ENCODE measurements around the gene ZFY.

Gene ZFY

DNA sequence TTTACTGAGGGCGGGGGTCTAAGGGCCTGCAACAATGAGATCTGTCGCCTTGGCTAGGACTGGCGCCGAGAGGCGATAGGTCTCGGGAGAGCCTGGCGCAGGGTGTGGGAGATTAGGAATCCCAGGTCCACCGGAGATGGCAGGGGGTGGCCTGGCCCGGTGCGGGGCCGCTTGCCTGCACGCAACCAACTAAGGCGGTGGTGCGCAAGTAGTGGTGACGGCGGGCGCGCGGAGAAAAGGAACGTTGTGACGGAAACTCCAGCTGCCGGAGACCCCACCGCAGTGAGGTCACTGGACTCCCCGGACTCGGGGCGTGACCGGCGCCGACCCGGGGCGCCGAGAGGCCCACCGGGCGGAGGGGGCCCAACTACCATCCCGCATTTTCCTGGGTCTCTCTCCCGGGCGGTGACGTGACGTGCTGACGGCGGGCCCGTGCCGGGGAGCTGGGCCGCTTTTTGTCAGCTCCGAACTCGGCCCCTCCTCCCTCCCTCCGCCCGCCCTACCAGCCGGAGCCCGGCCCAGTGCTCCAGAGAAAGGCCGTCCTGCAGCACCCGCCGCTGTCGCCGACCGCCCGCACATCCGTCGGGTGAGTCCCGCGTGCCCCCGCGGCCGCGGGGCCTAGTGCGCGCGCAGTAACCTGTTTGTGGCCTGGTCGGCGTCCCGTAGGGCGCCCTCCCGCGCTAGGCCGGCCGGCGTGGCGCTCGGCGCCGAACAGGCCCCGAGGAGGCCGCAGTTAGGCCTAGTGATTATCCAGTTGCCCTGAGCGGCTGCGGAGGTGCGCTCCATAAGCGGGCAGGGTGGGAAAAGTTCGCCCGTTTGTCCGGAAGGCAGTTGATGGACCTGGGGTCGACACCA is at the start of gene ZFY:
TSS of gene ZFY (plus strand) at position 521 of the 855 bp plus-strand sequence. CDS start 18,556 bp downstream, outside the sequence.
- in situ Hi-C loops (cut with HindIII; ENCODE audit: low pct_ligation_motif_present, low pct_unique_long_range_greater_than_20kb, low sequenced_read_pairs): no loop called here
- DNase-seq: no peak

DNA sequence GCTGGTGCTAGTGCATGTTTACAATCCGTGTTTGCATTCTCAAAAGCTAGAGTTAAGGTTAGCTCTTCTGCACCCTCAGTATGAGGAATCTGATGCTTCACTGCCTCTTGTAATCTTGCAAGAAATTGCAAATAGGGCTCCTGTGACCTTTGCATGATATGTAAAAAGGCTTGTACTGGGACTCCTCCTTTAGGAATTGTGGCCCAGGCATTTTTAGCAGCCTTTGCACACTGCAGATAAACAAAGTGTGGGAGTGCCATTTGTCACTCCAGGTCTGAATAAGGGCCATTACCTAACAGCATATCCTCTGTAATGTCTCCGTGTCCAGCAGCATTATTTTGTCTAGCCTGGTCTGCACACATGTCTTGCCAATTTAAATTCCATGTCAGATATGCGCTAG is 49.3 kb upstream of the ZFY start:
- in situ Hi-C loops (cut with HindIII; ENCODE audit: low pct_ligation_motif_present, low pct_unique_long_range_greater_than_20kb, low sequenced_read_pairs): no loop called here
- no peak for DNase-seq

DNA sequence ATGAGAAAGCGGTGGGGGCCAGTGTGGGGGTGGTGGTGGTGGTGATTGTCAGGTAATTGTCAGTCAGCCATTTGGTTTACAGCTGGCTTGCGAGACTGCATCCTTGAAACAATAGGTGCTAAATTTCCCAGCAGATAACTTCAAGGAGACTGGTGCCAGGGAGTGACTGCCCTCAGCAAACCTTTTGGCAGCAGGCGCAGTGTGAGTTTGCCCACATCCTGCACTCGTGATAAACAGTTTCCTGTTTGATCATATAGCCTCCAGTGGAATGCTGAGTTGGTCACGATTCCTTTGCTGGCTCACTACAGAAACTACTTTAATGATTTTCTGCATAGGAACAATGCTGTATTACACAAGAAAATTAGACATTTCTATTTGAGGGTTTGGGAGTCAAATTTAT is 47.8 kb upstream of the ZFY start:
- DNase-seq: no peak
- in situ Hi-C loops (cut with HindIII; ENCODE audit: low pct_ligation_motif_present, low pct_unique_long_range_greater_than_20kb, low sequenced_read_pairs): no loop called here

DNA sequence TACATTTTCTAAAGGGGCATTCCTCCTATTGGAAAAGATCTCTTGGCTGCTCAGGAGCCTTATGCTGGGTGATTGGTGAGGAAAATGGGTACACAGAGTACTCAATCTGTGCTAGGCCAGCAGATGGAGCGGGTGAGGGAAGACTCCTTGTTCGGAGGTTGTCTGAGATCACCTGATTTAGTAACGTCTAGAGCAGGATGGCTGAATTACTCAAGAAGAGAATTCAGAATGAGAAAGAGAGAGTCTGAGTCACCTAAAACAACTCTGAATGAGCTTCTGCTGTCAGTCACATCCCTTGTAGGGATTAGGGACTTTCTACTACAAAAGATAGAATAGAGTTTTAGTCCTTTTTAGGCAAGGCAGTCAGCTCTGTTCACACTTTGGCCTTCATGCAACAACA is 47.2 kb upstream of the ZFY start:
- DNase-seq: no peak
- in situ Hi-C loops (cut with HindIII; ENCODE audit: low pct_ligation_motif_present, low pct_unique_long_range_greater_than_20kb, low sequenced_read_pairs): no loop called here

DNA sequence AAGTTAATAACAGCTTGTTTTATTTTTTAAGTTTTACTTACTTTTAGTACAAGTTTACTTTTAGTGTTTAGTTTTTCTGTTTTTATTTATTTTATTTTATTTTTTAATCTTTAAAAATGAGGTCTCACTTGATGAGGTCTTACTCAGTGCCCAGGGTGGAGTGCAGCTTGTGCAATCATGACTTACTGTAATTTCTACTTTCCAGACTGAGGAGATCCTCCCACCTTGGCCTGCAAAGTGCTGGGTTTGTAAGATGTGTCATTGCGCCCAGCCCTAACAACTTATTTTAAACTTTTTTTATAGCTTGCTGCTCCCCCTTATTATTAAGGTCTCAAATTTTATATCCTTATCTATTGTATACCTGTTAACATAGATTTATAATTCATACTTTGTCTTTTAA is 41.7 kb upstream of the ZFY start:
- no peak for DNase-seq
- in situ Hi-C loops (cut with HindIII; ENCODE audit: low pct_ligation_motif_present, low pct_unique_long_range_greater_than_20kb, low sequenced_read_pairs): no loop called here

DNA sequence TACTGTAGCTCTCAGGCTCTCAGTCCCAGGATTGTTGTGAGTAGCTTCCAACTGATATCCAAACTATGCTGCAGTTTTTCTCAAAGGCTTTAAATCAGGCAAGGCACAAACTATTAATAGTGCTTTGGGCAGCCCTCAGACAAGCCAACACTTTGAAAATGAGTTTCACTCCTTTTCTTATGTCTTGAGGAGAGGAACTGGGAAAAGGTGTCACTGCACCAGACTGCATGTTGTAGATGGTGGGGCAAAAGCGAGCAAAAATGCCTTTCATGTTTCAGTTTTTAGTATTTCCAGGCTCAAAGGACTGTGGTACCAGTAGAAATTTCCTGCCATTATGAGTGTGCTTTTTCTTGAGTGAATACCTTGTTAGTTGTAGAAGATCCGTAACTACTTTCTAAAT is 39.1 kb upstream of the ZFY start:
- in situ Hi-C loops (cut with HindIII; ENCODE audit: low pct_ligation_motif_present, low pct_unique_long_range_greater_than_20kb, low sequenced_read_pairs): no loop called here
- no peak for DNase-seq

DNA sequence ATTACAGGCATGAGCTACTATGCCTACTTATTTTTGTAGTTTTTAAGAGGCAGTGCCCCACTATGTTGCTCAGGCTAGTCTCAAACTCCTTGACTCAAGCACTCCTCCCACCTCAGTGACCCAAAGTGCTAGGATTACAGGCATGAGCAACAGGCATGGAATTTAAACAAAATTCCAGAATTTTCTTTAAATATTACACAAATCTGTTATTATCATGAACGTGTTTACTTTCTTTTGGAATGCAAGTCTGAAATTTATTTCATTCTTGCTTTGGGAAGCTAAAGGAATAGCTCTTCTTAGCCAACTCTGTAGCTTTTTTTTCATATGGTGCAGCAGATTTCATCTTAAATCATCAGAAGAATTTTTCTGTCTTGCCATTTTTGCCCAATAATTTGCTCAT is 27.8 kb upstream of the ZFY start:
- no peak for DNase-seq
- in situ Hi-C loops (cut with HindIII; ENCODE audit: low pct_ligation_motif_present, low pct_unique_long_range_greater_than_20kb, low sequenced_read_pairs): no loop called here

DNA sequence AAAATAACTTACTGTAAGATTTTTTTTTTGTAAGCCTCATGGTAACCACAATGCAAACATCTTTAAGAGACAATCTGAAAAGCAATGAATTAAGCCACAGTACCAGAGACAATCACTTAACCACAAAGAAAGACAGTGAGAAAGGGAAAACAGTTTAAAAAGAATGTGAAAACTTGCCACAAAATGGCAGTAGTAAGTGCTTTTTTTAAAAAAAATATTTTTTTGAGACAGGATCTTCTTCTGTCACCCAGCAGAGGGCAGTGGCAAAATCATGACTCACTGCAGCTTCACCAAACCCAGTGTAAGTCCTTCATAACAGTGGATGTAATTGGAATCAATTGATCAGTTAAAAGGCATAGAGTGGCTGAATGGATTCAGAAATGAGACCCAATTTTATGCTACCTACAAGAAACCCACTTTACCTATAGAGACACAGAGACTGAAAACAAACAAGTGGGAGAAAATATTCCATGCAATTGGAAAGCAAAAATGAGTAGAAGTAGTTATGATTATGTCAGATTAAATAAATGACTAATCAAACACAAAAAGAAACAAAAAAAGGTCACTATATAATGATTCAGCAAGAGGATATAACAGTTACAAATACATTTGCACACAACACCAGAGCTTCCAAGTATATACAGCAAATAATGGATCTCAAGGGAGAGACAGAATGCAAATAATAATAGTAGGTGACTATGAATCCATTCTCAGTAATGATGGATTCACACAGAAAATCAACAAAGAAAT is 21.9 kb upstream of the ZFY start:
- DNase-seq: no peak
- in situ Hi-C loops (cut with HindIII; ENCODE audit: low pct_ligation_motif_present, low pct_unique_long_range_greater_than_20kb, low sequenced_read_pairs): no loop called here

DNA sequence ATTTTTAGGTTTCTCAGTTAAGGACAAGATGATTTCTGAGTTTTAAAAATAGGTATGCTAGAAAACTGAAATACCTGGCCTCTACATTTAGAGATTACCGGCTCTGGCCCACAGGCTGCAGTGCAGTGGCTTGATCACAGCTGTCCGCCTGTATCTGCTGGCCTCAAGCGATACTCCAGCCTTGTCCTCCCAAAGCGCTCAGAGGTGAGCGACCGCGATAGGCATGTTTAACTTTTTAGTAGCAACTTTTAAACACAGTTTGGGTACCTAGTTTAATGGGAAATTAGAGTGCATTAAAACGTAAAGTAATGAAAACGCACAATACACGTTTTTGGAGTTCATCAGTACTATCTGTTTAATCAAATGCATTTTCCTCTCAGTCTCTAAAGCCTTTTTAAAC is 1.1 kb upstream of the ZFY start:
- no peak for DNase-seq
- in situ Hi-C loops (cut with HindIII; ENCODE audit: low pct_ligation_motif_present, low pct_unique_long_range_greater_than_20kb, low sequenced_read_pairs): no loop called here

DNA sequence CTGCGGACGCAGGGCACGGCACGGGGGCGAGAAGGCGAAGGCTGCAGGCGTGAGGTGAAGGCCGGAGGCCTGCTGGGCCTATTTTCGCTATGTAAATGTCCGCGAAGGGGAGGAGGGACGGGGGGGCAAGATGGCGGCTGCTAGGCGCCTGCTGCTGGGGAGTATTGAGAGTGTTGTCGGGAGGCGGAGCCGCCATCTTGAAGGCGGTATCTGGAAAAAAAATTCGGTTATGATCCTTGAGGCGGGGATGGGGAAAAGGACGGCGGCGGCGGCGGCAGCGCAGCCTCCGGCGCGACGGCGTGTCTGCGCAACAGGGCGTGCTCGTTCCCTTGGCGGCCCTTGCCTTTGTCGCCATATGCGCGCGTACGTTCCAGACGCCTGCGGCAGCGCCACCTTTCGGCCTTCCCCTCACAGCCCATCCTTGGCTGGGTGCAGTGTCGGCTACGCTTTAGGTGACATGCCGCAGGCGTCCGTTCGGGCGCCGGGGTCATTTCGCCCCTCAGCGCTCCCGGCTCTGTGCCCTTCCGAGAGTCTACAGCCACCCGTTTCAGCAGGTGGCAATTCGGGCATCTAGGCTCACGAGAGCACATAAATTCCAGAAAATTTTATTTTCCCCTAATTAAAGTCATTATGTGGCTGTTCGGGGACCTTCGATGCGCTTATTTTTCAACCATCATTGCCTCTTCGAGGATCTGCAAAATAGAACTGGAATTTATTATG is 695 bp downstream of the ZFY start:
- in situ Hi-C loops (cut with HindIII; ENCODE audit: low pct_ligation_motif_present, low pct_unique_long_range_greater_than_20kb, low sequenced_read_pairs): no loop called here
- no peak for DNase-seq

DNA sequence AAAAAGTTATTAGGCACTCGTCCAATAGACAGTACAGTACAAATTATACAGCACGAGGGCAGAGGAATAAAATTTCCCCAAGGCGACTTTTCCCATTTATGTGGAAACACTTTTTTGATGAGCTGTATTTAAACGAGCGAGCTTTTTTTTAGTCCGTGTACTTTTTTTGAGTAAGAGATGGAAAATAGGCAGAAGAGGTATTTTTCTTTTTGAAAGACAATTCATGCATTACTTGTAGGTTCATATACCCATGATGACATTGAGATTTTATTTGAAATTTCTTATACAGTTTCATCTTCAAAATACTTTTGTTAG is 1.2 kb downstream of the ZFY start:
- no peak for DNase-seq
- in situ Hi-C loops (cut with HindIII; ENCODE audit: low pct_ligation_motif_present, low pct_unique_long_range_greater_than_20kb, low sequenced_read_pairs): no loop called here

DNA sequence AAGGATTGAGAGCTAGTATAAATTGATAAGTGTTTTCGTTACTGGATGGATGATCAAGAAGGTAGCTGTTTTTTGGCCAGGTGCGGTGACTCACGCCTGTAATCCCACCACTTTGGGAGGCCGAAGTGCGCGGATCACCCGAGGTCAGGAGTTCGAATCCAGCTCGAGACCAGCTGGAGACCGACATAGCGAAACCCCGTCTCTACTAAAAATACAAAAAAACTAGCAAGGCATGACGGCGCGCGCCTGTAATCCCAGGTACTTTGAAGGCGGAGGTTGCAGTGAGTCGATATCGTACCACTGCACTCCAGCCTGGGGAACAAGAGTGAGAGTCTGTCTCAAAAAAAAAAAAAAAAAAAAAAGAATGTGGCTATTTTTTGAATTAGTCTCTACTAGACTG is 2.0 kb downstream of the ZFY start:
- DNase-seq: no peak
- in situ Hi-C loops (cut with HindIII; ENCODE audit: low pct_ligation_motif_present, low pct_unique_long_range_greater_than_20kb, low sequenced_read_pairs): no loop called here

DNA sequence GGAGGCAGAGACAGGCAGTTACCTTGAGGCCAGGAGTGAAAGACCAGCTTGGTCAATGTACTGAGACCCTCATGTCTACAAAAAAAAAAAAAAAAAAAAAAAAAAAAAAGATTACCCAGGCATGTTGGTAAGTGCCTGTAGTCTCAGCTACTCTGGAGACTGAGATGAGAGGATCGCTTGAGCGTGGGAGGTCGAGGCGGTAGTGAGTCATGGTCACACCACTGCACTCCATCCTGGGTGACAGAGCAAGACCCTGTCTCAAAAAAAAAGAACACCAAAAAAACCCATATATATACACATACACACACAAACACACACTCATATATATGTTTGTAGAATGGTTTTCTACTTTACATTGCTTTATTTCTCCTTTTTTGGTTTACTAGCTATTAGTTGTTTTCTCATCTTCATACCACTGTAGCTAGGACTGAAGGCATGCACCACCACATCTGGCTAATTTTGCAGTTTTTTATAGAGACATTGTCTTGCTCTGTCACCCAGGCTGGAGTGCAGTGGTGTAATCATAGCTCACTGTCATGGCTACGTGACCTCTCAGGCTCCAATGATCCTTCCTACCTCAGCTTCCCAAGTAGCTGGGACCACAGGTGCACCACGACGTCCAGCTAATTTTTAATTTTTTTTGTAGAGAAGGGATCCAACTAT is 14.5 kb downstream of the ZFY start:
- in situ Hi-C loops (cut with HindIII; ENCODE audit: low pct_ligation_motif_present, low pct_unique_long_range_greater_than_20kb, low sequenced_read_pairs): no loop called here
- no peak for DNase-seq

DNA sequence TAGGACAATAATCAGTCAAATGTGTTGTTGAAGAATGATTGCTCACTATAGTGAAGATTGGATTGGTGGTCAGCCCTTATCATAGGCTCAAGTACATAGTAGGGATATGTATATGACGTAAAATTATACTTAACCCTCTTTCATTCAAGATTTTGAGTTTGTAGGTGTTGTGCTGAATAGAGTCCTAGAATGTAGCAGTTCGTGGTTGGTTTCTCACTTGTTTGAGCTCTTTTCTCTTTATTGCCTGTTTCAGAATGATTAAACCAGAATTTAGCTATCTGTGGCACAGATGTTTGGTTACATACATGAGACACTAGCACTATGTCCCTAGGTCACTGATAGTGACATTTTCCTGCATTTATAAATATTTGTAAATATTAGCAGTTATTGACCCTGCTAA is 15.5 kb downstream of the ZFY start:
- DNase-seq: no peak
- in situ Hi-C loops (cut with HindIII; ENCODE audit: low pct_ligation_motif_present, low pct_unique_long_range_greater_than_20kb, low sequenced_read_pairs): no loop called here

DNA sequence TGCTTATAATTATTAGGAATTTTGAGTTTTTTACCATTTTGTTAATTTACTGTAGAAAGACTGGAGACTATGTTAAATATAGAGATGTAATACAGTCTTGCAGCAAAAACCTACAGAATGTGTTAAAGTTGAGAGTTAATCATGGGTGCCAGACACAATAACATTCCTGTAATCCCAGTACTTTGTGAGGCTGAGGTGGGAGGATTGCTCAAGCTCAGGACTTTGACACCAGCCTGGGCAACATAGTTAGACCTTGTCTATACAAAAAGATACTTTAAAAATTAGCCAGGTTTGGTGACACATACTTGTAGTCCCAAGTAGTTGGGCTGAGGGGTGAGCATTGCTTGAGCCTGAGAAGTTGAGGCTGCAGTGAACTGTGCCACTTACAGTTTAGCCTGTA is 17.7 kb downstream of the ZFY start:
- no peak for DNase-seq
- in situ Hi-C loops (cut with HindIII; ENCODE audit: low pct_ligation_motif_present, low pct_unique_long_range_greater_than_20kb, low sequenced_read_pairs): no loop called here

DNA sequence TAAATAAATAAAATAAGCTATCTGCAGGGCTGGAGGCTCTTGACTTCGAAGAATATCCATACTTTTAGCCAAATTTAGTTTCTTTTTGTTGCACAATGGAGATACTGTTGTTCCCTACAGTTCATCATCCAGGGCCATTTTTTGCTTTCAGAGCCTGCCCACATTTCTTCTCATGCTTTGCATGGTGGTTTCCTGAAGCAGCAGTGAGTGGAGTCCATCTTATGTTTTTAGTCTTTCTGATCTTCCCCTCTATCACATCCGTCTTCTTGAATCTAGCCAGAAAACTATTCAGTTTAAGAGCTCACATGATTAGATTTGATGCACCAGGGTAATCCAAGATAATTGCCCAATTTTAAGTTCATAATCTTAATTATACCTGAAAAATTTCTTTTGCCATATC is 19.6 kb downstream of the ZFY start:
- DNase-seq: no peak
- in situ Hi-C loops (cut with HindIII; ENCODE audit: low pct_ligation_motif_present, low pct_unique_long_range_greater_than_20kb, low sequenced_read_pairs): no loop called here

DNA sequence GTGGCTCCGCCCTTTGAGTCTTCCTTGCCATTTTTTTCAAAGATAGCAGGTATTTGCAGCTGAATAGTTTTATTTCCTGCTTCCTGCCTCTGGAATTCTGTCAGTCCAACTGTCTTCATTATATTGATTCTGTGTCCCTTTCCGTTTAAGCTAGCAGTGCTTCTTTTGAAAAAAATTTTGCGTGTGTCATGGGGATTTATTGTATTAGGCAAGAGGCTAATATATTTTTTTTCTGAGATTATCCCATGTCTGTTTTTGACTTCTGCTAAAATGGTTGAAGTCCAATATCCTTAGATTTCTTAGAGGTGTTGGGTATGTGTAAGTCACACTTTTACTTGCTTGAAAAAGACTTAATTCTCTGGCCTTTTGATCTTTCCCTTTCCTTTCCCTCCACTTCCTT is 20.4 kb downstream of the ZFY start:
- no peak for DNase-seq
- in situ Hi-C loops (cut with HindIII; ENCODE audit: low pct_ligation_motif_present, low pct_unique_long_range_greater_than_20kb, low sequenced_read_pairs): no loop called here

DNA sequence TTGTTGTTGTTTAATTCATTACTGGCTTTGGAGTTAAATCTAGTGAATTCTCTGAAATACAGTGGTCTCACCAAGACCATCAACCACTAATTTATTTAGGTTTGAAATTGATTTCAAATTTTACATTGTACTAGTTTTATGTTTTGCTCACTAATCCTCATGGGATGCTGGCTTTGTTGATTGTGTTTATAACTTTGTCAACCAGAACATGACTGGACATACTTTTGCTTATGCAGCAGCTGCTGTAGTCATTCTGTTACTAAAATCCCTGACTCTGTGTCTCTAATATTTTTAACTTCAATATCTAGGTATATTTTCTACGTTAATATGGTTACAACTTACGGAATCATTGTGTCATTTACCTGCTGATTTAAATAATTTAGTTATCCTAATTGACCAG is 26.9 kb downstream of the ZFY start:
- in situ Hi-C loops (cut with HindIII; ENCODE audit: low pct_ligation_motif_present, low pct_unique_long_range_greater_than_20kb, low sequenced_read_pairs): no loop called here
- no peak for DNase-seq

DNA sequence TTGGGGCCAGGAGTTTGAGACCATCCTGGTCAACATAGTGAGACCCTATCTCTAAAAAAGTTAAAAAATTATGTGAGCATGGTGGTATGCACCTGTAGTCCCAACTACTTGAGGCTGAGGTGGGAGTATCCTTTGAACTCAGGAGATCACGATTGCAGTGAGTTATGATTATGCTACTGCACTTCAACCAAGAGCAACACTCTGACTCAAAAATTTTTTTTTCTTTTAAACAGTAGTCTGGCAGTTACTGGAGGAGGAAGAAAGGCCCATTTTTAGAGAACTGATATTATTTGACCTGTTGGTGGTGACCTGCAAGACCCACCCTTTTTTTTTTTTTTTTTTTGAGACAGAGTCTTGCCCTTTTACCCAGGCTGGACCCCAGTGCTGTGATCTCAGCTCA is 29.6 kb downstream of the ZFY start:
- in situ Hi-C loops (cut with HindIII; ENCODE audit: low pct_ligation_motif_present, low pct_unique_long_range_greater_than_20kb, low sequenced_read_pairs): no loop called here
- DNase-seq: no peak
